HCT116 (cell line): Measurements from ENCODE around the gene PRB2.

Experiments
- YY1 ChIP-seq: IDR thresholded peaks from 2 replicates; pipeline ENCODE4 v1.6.1; 2011; ENCODE audit warnings: low read length, low read depth, moderate library complexity, mild to moderate bottlenecking; ENCODE audit not compliant: insufficient replicate concordance; ENCODE audit errors: extremely low read depth
- TF ChIP-seq, protein P1 (sequence below), 3 experiments: fragments of 200-600 bp in 1 of 3; sonication (generic) in 1 of 3; IDR thresholded peaks in 2 of 3; conservative IDR thresholded peaks in 1 of 3; 2 replicates each; pipeline ENCODE4 v1.5.1; 2012 to 2017; ENCODE audit warnings: low read depth in 2 of 3, low read length in 2 of 3, antibody characterized with exemption in 1 of 3, borderline replicate concordance in 1 of 3, control low read depth in 1 of 3, mild to moderate bottlenecking in 1 of 3, mixed read lengths in 1 of 3, mixed run types in 1 of 3, moderate library complexity in 1 of 3; ENCODE audit not compliant: insufficient read depth in 1 of 3

DNA sequence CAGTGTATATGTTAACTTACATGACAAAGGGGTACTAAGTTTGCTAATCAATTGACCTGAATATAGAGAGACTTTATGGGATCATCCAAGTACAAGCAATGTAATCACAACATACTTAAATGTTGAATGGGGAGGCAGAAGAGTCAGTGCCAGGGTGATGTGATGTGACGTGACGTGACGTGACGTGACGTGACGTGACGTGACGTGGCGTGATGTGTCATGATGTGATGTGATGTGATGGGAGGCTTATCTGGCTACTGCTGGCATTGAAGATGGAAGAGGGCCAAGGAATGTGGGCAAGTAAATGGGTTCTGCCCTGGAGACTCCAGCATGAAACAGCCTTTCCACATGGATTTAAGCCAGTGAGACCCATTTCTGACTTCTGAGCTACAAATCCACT lies 46.9 kb downstream of the PRB2 start:
- TF ChIP-seq, protein P1, sequence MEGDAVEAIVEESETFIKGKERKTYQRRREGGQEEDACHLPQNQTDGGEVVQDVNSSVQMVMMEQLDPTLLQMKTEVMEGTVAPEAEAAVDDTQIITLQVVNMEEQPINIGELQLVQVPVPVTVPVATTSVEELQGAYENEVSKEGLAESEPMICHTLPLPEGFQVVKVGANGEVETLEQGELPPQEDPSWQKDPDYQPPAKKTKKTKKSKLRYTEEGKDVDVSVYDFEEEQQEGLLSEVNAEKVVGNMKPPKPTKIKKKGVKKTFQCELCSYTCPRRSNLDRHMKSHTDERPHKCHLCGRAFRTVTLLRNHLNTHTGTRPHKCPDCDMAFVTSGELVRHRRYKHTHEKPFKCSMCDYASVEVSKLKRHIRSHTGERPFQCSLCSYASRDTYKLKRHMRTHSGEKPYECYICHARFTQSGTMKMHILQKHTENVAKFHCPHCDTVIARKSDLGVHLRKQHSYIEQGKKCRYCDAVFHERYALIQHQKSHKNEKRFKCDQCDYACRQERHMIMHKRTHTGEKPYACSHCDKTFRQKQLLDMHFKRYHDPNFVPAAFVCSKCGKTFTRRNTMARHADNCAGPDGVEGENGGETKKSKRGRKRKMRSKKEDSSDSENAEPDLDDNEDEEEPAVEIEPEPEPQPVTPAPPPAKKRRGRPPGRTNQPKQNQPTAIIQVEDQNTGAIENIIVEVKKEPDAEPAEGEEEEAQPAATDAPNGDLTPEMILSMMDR (IDR thresholded peaks at IDR 0.05 in 2 of 3, conservative IDR thresholded peaks at IDR 0.05 in 1 of 3; ENCODE audit: borderline replicate concordance in 1 of 3, insufficient read depth in 1 of 3, low read depth in 2 of 3, low read length in 2 of 3), result no peak
- TF ChIP-seq YY1, result no peak
